Measurements from ENCODE around the gene SPAG16.

SPAG16 gene

DNA sequence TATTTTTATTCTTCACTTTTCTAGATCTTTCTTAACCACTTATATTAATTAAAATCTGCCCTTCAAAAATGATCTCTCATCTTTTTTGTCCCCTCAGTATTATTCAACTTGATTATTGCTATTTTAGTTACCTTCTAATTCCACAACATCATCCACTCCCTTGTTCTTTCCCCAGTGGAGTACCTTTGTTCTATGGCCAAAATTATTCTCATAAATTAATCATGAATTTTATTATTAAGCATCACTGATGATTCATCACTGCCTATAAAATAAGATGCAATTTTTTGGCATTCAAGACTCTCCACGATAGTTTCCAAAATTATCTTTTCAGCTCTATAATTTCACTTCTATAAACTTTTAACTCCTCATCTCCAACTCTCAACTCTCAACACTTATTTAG, 505.7 kb downstream of the SPAG16 start:
- in situ Hi-C loops (cut with HindIII; ENCODE audit: low sequenced_read_pairs) = no loop called here

DNA sequence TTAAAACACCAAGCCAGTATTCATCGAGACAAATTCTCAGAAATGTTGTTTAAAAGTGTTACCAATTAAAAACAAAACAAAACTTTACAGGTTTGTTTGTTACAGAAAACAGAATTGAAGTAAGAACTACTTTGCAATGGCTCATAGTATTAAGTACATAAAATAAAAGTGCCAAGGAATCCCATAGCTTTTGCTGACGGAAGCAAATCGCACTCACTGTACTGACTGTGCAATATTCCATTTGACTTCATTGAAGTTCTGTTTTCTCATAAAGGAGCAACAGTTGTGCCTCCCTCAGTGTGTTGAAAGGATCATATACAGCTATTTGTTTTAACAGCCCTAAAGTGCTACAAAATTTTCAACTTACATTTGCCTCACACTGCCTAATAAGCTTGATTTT, 507.8 kb downstream of the SPAG16 start:
- in situ Hi-C loops (cut with HindIII; ENCODE audit: low sequenced_read_pairs) = no loop called here

DNA sequence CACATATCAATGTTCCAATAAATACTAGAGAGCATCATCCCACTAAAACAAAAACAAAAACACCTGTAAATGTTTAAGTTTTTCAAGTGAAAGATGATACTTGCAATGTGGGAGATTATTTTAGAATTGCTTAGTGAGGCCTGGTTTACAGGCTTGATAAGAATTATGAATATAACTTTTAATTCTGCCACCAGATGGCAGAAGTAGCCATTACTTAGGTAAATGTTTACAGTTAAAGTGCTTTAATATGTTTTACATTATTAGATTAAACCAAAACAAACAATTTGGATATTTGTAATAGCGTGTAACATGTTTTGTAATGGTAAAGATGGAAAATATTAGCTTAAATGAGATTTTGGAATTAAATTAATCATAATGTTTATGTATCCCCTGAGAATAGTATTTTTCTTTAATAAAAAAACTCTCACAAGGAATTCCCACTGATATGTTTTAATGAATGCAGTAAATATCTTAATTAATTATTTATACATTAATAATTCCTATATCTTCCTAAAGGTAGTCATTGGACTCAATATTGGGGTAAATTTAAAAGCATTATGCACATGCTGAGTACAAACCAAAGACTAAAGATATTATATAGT, 522.0 kb downstream of the SPAG16 start:
- in situ Hi-C loops (cut with HindIII; ENCODE audit: low sequenced_read_pairs) = no loop called here

DNA sequence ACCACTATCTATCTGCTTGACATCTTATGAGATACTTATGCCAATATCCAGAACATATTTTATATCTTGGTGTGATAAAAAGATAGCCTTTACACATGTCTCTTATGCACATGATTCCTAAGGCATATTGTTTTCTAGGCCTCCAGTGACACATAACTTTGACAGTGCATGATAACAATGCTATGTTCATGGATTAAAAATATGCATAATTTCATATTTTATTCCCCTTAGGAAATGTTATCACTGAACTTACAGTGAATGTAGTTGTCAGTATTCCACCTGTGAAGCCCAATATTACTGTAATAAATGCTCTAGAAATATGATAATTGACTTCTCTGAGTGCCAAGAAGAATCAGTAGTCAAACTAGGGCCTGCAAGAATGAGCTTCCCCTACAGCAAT, 532.3 kb downstream of the SPAG16 start:
- in situ Hi-C loops (cut with HindIII; ENCODE audit: low sequenced_read_pairs) = no loop called here

DNA sequence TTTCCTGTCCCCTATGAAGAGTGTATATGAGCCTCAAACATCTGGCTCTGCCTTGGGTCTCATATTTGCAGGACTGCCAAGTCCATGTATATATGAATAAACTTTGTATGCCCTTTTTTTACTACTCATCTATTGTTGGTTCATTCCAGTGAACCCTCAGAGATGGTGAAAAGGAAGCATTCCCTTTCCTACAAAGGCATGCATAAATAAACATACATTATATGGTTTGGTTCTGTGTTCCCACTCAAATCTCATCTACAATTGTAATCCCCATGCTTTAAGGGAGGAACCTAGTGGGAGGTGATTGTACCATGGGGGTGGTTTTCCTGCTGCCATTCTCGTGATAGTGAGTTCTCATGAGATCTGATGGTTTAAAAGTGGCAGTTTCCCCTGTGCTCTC, 534.2 kb downstream of the SPAG16 start:
- in situ Hi-C loops (cut with HindIII; ENCODE audit: low sequenced_read_pairs) = no loop called here

DNA sequence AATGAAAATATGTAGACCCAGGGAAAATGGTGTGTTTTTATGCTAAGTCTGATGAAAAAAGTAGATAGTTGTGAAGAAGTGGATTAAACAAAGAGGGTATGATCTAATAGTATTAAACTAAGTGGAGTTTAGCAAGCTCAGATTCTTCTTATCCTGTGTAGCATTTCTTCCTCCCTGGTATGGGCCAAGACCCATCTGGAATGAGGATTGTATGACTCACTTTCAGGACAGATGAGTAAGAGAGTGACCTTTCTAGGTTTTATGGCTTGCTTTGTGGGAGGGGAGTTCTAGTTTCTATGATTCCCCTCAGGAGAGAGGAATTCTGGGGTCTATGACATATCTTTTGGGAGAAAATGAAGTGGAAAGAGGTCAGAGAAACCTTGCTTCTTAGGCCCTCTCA, 550.1 kb downstream of the SPAG16 start:
- in situ Hi-C loops (cut with HindIII; ENCODE audit: low sequenced_read_pairs) = no loop called here

DNA sequence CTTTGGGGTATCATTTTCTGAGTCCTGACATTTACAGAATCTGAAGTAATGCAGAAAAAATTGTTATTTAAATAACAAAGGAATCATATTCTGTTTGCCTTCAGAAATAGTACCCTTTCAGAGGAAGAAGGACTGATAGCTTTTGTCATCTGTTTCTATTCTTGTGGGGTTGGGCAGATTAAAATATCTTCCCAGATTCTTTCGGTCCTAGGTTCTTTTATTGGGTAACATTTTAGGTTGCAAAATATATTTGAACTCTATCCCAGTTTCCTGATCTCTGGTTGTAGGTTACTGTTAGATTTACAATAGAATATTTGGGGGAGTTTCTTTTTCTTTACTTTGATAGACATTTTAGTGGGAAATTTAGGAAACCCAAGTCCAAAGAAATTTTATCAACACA, 550.5 kb downstream of the SPAG16 start:
- in situ Hi-C loops (cut with HindIII; ENCODE audit: low sequenced_read_pairs) = no loop called here

DNA sequence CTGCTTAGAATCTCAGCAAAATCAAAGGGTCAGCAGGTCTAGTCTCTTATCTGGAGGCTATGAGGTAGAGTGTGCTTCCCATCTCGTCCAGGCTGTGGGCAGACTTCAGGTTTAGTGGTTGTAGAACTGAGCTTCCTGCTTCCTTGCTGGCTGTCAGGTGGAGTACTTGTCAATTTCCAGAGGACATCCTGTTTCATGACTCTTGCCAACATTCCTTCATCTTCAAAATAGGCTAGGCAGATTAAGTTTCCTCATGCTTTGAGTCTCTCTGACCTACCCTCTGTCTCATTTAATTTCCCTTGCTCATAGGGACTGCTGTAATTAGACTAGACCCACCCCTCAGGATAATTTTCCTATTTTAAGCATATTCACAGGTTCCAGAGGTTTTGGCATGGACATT, 562.6 kb downstream of the SPAG16 start:
- in situ Hi-C loops (cut with HindIII; ENCODE audit: low sequenced_read_pairs) = no loop called here

DNA sequence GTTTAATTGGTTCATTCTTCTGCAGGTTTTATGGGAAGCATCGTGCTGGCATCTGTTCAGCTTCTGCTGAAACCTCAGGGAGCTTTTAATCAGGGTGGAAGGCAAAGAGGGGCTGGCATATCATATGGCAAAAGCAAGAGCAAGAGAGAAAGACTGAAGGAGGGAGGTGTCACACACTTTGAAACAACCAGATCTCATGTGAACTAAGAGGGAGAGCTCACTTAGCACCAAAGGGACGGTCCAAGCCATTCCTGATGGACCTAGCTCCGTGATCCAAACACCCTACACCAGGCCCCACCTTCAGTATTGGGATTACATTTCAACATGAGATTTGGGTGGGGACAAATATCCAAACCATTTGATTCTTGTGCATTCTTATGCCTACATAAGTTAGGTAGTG, 563.1 kb downstream of the SPAG16 start:
- in situ Hi-C loops (cut with HindIII; ENCODE audit: low sequenced_read_pairs) = no loop called here

DNA sequence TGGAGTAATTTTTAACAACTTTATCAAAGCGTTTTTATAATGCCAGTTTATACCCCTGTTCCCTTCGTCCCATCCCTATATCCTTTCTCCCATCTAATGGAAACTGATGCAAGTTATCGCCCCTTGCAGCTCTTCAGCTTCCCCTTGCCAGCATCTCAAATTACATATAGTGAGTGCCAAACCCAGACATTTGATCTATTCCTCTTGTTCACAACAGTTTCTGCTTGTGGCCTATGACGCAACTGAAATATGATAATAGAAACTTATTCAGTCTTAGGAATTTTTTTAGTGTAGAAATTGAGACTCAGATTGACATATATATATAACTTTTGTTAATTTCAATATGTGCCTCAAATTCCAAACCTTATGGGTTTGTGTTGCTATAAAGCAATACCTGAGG, 564.4 kb downstream of the SPAG16 start:
- in situ Hi-C loops (cut with HindIII; ENCODE audit: low sequenced_read_pairs) = no loop called here

DNA sequence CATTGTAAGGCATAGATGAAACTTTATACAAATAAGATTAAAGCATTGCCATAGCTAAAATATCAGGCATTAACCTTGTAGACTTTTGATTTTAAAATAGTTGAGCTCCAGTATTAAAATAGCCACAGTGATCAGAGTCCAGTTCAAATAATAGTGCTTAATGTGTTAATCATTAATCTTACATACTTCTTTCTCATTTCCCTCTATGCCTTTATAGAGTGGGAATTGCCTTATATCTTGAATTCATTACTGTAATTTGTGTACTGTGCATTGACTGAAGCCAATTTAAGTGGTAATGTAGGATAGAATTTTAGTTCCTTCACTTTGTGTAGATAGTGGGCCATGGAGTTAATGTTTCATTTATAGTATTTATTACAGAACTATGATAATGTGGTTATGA, 577.4 kb downstream of the SPAG16 start:
- in situ Hi-C loops (cut with HindIII; ENCODE audit: low sequenced_read_pairs) = no loop called here

DNA sequence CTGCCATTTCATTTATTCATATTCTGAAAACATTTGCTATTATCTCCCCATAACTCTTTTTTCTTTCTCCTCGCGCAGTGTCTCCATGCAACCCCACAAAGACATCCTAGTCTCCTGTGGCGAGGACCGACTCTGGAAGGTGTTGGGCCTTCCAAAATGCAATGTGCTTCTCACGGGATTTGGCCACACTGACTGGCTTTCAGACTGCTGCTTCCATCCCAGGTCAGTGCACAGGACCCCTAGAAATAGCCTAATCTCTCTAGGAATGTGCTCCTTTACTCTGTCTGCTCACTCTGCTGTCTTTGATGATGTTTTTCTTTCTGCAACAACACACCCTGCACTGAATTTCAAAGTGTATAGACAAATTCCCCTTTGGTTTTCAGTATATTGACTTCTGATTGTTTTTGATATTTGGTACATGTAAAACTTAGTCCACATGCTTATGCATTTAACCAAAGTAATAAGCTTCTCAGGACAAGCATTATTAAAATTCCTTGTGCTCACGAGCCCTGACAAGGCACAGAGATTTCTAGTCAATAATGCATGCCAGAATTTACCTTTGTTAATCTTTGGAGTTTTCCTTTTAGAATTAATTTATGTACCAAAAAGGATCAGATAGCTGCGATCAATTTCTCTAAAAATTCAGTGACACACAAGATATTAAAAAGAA, 578.3 kb downstream of the SPAG16 start:
- in situ Hi-C loops (cut with HindIII; ENCODE audit: low sequenced_read_pairs) = no loop called here

DNA sequence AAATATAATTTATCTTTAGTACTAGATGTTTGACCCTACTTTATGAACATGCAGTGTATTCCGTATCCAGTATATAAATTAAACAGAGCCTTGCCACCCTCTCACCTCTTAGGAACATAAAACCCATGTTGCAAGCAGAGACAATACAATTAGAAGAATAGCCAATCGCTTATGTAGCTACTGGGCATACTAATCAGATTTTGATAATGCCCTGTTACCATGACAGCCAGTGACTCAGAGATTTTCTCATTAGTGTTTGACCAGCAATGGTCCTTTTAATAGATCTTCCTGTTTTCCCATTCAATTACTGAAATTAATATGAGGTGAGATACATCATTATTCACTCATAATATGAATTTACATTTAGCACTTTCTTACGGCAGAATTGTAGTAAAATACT, 579.3 kb downstream of the SPAG16 start:
- in situ Hi-C loops (cut with HindIII; ENCODE audit: low sequenced_read_pairs) = no loop called here

DNA sequence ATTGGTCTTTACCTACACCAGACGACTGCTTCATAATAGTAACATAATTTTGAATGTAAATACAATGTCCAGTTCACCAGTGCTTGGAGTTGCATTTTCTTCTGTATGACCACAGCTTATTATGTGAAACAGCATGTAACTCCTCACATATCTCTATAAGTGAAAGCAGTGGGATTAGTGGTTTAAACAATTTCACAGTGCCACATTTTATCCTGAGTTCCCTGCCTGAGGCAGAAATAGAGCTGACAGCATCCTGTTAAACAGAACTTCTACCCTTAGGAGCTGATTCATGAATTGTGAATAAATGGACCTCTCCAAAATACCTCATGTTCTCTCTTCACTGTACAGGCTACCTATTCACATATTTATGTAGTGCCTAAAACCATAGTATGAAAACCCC, 584.3 kb downstream of the SPAG16 start:
- in situ Hi-C loops (cut with HindIII; ENCODE audit: low sequenced_read_pairs) = no loop called here

DNA sequence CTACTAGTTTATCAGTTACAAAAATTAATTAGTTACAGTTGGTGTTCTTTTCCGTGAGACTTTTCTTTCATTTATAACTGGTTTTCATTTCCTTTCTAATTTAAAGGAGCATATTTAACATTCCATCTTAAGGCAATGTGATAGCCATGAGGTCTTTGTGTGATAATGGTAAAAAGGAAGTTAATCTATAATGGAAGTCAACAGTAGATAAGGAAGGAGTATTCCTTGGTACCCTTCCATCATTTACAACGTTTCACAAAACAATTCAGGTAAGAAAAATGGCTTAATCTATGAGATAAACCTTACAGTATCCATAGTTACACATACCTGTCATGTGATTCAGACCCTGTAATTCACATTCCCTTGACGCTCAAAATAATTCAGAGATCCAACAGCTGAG, 601.2 kb downstream of the SPAG16 start:
- in situ Hi-C loops (cut with HindIII; ENCODE audit: low sequenced_read_pairs) = no loop called here

DNA sequence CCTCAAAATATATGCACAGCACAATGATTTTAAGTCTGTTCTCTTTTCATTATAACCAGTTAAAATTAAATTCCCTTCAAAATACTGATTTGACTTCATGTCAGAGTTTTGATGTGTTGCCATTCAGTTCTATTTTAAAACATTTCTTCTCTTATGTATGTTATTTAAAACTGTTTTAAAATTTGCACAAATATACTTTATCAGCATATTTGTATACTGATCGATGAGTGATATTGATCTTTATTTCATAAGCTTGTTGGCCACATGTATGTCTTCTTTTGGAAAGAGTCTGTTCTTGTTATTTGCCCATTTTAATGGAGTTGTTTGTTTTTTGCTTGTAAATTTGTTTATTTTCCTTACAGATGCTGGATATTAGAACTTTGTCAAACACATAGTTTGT, 630.2 kb downstream of the SPAG16 start:
- in situ Hi-C loops (cut with HindIII; ENCODE audit: low sequenced_read_pairs) = no loop called here

DNA sequence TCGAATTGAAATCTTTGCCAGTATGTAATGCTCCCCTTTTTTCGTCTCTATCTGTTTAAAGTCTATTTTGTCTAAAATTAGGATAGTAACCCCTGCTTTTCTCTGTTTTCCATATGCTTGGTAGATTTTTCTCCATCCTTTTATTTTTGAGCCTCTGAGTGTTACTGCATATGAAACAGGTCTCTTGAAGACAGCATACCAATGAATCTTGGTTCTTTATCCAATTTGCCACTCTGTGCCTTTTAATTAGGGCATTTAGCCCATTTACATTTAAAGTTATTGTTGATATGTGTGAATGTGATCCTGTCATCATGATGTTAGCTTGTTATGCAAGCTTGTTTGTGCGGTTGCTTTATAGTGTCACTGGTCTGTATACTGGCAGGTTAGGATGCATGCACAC, 635.8 kb downstream of the SPAG16 start:
- in situ Hi-C loops (cut with HindIII; ENCODE audit: low sequenced_read_pairs) = no loop called here

DNA sequence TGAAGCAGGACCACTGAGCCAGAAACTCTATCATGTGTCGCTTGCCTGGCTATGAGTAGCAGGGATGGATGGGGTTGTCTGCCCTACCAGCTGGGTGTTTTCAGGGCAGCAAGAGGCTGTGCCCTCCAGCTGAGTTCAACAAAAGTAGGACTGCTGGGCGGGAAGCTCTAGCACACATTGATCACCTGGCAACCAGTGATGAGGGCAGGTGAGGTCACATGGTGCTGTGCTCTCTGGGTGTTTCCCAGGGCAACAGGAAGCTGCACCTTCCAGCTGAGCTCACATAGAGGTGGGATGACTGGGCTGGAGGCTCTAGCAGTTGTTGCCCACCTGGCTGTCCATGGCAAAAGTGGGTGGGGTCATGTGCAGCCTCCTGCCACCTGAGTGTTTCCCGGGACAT, 639.3 kb downstream of the SPAG16 start:
- in situ Hi-C loops (cut with HindIII; ENCODE audit: low sequenced_read_pairs) = no loop called here

DNA sequence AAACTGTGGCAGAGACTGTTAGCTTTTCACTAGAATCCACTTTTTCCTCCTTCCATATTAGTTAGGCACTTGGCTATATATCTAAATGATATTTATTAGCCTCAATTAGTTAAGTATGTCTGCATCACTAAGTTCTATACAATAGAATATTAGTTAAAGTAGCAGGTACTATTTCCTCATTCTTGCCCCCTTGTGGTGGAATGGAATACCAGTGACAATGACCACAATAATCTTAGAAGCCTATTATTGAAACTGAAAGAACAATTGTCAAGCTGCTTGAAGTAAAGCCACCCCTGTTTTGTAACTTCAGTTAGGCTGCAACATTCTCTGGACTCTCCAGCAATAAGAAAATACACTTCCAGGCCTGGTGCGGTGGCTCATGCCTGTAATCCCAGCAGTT, 650.3 kb downstream of the SPAG16 start:
- in situ Hi-C loops (cut with HindIII; ENCODE audit: low sequenced_read_pairs) = no loop called here

DNA sequence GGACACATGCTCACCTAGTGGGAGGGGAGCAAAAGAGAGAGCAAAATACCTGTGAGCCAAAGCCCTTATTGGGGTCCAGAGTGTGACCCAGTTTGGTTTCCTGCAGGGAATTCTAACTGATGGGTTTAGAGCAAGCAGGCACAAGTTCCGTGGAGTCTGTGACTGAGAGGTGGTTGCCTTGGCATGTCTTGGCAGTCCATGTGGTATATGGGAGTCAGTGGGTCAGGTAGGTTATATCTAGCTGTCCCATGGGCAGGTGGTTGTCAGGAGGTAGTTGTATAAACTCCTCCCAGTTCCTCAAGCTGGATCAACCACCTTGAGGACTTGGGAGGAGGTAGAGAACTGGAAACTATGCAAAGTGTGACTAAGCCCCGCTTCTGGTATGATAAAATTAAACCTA, 673.8 kb downstream of the SPAG16 start:
- in situ Hi-C loops (cut with HindIII; ENCODE audit: low sequenced_read_pairs) = no loop called here

DNA sequence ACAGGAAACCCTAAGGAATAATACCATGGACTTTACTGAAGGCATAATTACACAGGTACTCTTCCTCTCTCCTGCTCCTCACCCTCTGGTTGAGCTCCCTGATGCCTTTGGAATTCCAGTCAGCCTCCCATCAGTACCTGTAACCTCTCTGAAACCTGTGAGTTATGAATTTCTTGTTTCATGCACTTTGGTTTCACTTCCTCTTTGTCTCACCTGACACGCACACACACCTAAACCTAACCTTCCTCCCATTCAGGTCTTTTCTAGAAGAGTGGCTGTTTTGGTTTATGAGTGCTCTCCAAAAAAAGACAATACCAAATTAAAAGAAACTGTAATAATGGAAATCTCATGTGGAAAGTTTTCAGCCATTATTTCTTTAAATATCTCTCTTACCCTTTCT, 675.3 kb downstream of the SPAG16 start:
- in situ Hi-C loops (cut with HindIII; ENCODE audit: low sequenced_read_pairs) = no loop called here

DNA sequence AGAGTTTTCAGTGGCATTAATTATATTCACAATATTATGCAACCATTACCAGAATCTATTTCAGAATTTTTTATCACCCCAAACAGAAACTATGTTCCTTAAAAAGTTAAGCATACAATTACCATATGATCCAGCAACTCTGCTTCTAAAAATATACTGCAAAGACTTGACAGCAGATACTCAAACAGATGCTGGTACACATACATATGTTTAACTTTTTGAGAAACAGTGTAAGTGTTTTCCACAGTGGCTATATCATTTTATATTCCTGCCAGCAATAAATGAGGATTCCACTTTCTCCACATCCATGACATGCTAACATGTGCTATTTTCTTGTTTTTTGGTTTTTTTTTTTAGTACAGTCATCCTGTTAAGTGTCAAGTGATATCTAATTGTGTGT, 687.3 kb downstream of the SPAG16 start:
- in situ Hi-C loops (cut with HindIII; ENCODE audit: low sequenced_read_pairs) = no loop called here

DNA sequence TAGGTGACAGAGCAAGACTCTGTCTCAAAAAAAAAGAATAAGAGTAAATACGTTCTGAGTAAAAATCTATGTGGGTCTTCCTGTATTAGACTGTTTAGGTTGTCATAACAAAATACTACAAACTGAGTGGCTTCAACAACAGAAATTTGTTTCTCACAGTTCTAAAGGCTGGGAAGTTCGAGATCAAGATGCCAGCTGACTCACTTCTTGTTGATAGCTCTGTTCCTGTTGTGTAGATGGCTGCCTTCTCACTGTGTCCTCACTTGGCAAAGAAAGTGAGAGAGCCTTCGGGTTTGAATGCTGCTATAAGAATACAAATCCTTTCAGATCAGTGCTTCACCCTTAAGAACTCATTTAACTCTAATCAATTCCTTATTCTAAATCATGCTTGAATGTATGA, 696.6 kb downstream of the SPAG16 start:
- in situ Hi-C loops (cut with HindIII; ENCODE audit: low sequenced_read_pairs) = no loop called here
